HFFc6 (cell line): ENCODE results near the gene BBS12. TPM values are rescaled to one million over a fixed set of nuclear protein-coding genes. Genes with fewer than 3 reads are reported as not detected.

ENCODE experiments used
- DNase-seq: peaks from one replicate; pipeline ENCODE4 v3.0.0-alpha.2; 2018
- H3K27ac Mint-ChIP-seq: 2 replicates; pipeline ENCODE4 v1.8.0; 2020; ENCODE audit warnings: mild to moderate bottlenecking, mixed read lengths
- H3K27me3 Mint-ChIP-seq: 2 replicates; pipeline ENCODE4 v1.8.0; 2021; ENCODE audit warnings: mild to moderate bottlenecking, moderate library complexity, mixed read lengths; ENCODE audit not compliant: insufficient read depth
- H3K36me3 Mint-ChIP-seq: 2 replicates; pipeline ENCODE4 v1.8.0; 2021; ENCODE audit warnings: low read depth, mixed read lengths
- H3K4me1 Mint-ChIP-seq: 2 replicates; pipeline ENCODE4 v1.8.0; 2020; ENCODE audit warnings: low read depth, mixed read lengths
- H3K4me3 Mint-ChIP-seq: 2 replicates; pipeline ENCODE4 v1.8.0; 2020; ENCODE audit warnings: mild to moderate bottlenecking, moderate library complexity, mixed read lengths
- H3K9me3 Mint-ChIP-seq: 2 replicates; pipeline ENCODE4 v1.8.0; 2020; ENCODE audit warnings: mild to moderate bottlenecking, mixed read lengths
- CTCF ChIP-seq: fragments of 200-600 bp; sonication (generic); IDR thresholded peaks from 2 replicates; pipeline ENCODE4 v1.5.0; 2021; ENCODE audit warnings: antibody characterized with exemption, mild to moderate bottlenecking
- total RNA-seq, 6 experiments: library from RNA; stranded (reverse); fragmentation: NEBNext Ultra II Directional; extraction: Animal tissue kit (Norgen Biotek cat#: 25700); gene quantifications; 2 replicates in 1 of 6; 3 replicates in 5 of 6; pipeline ENCODE4 v1.2.3, GENCODE V29; 2021

BBS12 gene
- total RNA-seq, 6 experiments from 2014 or later, result 2.0 to 3.1 (median 2.4) TPM

GRCh38 chr4:122728856-122729255, 3.6 kb upstream of the BBS12 start:
- no peak for TF ChIP-seq CTCF
- H3K27me3 Mint-ChIP-seq, result peaks cover 6% of the 10 kb centered on the region
- peaks cover 26% of the 10 kb centered on the region for H3K4me1 Mint-ChIP-seq
- H3K36me3 Mint-ChIP-seq, result no peaks in the 10 kb centered on the region
- no peaks in the 10 kb centered on the region for H3K9me3 Mint-ChIP-seq
- no peak overlapping the region; the same call in 1 of the 2 replicates for H3K27ac Mint-ChIP-seq
- H3K4me3 Mint-ChIP-seq, result no peak overlapping the region
- DNase-seq, result peak; percentile 10

GRCh38 chr4:122731676-122732075, 828 bp upstream of the BBS12 start:
- Mint-ChIP-seq H3K4me3 (peak overlapping the region; percentile 96), H3K27ac (peak overlapping the region; percentile 98)

GRCh38 chr4:122733787-122734120, 1.2 kb downstream of the BBS12 start:
- H3K27me3 Mint-ChIP-seq, result no peaks in the 10 kb centered on the region; the same call in 1 of the 2 replicates
- H3K27ac Mint-ChIP-seq, result peak overlapping the region; percentile 98
- peaks cover 29% of the 10 kb centered on the region for H3K4me1 Mint-ChIP-seq
- H3K4me3 Mint-ChIP-seq, result peak overlapping the region; percentile 96
- H3K9me3 Mint-ChIP-seq, result no peaks in the 10 kb centered on the region
- H3K36me3 Mint-ChIP-seq, result no peaks in the 10 kb centered on the region
- no peak for TF ChIP-seq CTCF
- no peak for DNase-seq

More at GRCh38 chr4:122731676-122732075, 828 bp upstream of the BBS12 start:
- DNase-seq, result no peak
- no peaks in the 10 kb centered on the region for H3K9me3 Mint-ChIP-seq
- H3K27me3 Mint-ChIP-seq, result no peaks in the 10 kb centered on the region; the same call in 1 of the 2 replicates
- H3K36me3 Mint-ChIP-seq, result no peaks in the 10 kb centered on the region
- peaks cover 27% of the 10 kb centered on the region for H3K4me1 Mint-ChIP-seq
- no peak for TF ChIP-seq CTCF

- peaks cover 6% of the 10 kb centered on the region for H3K36me3 Mint-ChIP-seq
- peak; percentile 84 for DNase-seq
- no peaks in the 10 kb centered on the region for H3K27me3 Mint-ChIP-seq
- peaks cover 24% of the 10 kb centered on the region for H3K4me1 Mint-ChIP-seq
- no peak for TF ChIP-seq CTCF
- H3K9me3 Mint-ChIP-seq, result no peaks in the 10 kb centered on the region
- peak overlapping the region; percentile 92 for H3K27ac Mint-ChIP-seq
- peak overlapping the region; percentile 63 for H3K4me3 Mint-ChIP-seq
Measured at GRCh38 chr4:122739174-122739573, 6.7 kb downstream of the BBS12 start.

- no peak for TF ChIP-seq CTCF
- Mint-ChIP-seq H3K9me3 (no peaks in the 10 kb centered on the region), H3K36me3 (peaks cover 13% of the 10 kb centered on the region), H3K27ac (no peak overlapping the region), H3K4me3 (no peak overlapping the region), H3K27me3 (no peaks in the 10 kb centered on the region), H3K4me1 (peaks cover 55% of the 10 kb centered on the region)
- DNase-seq, result no peak
Measured at GRCh38 chr4:122742933-122743829, 10.7 kb downstream of the BBS12 start.
